GM08714 (cell line): ENCODE measurements around the gene GNRHR.
A peak's percentile ranks its signal among the peaks of the same experiment; 100 is the strongest.

ENCODE experiments used
- H3K4me3 ChIP-seq: fragments of 200-500 bp; sonication (Bioruptor generic); 2 replicates; pipeline ENCODE4 v1.5.1; 2014; ENCODE audit warnings: mild to moderate bottlenecking, low read length, inconsistent platforms
- ZNF274 ChIP-seq: IDR thresholded peaks from 2 replicates; pipeline ENCODE4 v1.6.1; 2012; ENCODE audit warnings: mild to moderate bottlenecking, low read depth, low read length

GNRHR gene

GRCh38 chr4:67700116-67700737, 54.0 kb downstream of the GNRHR start:
- TF ChIP-seq ZNF274, result no peak

GRCh38 chr4:67699603-67700002, 54.6 kb downstream of the GNRHR start:
- peak overlapping the region; percentile 98 for H3K4me3 ChIP-seq
- TF ChIP-seq ZNF274, result no peak

More at GRCh38 chr4:67700116-67700737, 54.0 kb downstream of the GNRHR start:
- peak overlapping the region; percentile 98 for H3K4me3 ChIP-seq

GRCh38 chr4:67697860-67698687, 56.1 kb downstream of the GNRHR start:
- H3K4me3 ChIP-seq, result no peak overlapping the region
- TF ChIP-seq ZNF274, result no peak

- H3K4me3 ChIP-seq, result no peak overlapping the region
- TF ChIP-seq ZNF274, result no peak
Measured at GRCh38 chr4:67696061-67696460, 58.1 kb downstream of the GNRHR start.

GRCh38 chr4:67694662-67695061, 59.5 kb downstream of the GNRHR start:
- H3K4me3 ChIP-seq, result no peak overlapping the region
- TF ChIP-seq ZNF274, result no peak

GRCh38 chr4:67691328-67691727, 62.9 kb downstream of the GNRHR start:
- TF ChIP-seq ZNF274, result no peak
- no peak overlapping the region for H3K4me3 ChIP-seq
